ENCODE measurements around the gene PPFIA1.

The PPFIA1 gene

DNA sequence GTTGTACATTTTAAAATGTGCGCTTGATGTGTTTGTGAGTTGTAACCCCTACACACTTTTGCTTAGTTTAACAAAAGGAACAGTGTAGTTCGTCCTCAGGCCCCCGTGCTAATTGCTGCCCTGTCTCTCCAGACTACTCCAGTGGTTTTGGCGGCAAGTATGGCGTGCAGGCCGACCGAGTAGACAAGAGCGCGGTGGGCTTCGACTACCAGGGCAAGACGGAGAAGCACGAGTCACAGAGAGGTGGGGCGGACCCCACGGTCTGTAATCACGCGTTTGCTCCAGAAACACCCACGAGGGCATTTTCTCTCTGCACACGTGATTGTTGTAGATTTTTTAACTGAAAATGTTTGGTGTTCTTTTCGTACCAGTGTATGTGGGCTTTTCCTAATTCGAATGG, 146.4 kb downstream of the PPFIA1 start:
- DNase-seq = no peak

DNA sequence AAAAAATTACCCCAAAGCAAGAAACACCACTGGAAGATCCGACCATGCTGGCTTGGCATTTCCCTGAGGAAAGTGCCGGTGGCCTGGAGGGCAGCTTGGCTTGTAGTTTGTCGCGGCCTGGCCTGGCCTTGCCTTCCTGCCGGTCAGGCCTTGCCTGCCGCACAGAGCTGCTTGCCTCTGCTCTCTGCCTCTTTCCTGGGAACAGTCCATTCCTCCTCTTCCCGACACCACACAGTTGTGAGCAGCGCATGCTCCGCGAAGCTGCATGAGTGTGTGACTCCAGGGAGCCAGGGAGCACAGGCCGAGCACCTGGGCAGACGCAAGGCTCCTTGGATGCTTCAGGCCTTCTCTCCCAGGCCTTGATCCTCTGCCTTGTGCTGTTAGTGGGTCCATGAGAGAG, 147.6 kb downstream of the PPFIA1 start:
- no peak for DNase-seq

DNA sequence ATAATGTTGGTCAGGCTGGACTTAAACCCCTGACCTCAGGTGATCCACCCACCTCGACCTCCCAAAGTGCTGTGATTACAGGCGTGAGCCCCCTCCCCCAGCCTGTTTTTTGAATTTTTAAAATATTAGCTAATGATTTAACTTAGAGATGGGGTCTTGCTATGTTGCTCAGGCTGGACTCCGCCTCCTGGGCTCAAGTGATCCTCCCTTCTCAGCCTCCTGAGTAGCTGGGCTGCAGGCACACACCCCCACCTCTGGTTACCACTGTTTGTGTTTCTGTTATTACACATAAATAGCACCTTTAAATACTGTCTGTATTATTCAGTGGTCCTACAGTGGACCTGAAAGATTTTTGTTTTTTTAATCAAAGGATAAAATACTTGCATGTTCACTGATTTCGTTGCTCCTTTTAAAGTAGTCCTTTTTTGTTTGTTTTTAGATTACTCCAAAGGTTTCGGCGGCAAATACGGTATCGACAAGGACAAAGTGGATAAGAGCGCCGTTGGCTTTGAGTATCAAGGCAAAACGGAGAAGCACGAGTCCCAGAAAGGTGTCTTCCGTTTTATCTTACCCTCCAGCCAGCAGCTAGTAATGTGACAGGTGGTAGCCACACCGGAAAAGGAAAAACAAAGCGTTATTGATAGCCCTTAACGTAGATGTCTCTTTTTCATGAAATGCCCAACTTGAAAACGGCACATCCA, 149.0 kb downstream of the PPFIA1 start:
- no peak for DNase-seq

DNA sequence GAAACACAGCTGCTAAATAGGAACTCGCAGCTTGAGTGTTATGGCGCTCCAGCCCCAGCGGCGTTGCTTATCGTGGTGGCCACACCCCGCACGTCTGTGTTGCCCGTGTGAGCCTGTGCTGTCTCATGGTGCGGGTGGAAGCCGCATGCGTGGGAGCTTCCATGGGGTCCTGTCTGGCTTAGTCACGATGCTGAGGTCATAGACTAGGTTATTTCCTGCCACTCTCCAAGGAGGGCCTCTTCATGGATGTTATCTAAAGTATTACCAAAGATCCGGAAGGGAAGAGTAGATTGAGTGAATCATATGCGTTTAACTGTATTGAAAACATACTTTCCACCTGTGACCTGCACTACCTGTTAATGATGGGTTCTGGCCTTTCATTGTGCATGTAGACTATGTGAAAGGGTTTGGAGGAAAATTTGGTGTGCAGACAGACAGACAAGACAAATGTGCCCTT, 149.5 kb downstream of the PPFIA1 start:
- DNase-seq = no peak

DNA sequence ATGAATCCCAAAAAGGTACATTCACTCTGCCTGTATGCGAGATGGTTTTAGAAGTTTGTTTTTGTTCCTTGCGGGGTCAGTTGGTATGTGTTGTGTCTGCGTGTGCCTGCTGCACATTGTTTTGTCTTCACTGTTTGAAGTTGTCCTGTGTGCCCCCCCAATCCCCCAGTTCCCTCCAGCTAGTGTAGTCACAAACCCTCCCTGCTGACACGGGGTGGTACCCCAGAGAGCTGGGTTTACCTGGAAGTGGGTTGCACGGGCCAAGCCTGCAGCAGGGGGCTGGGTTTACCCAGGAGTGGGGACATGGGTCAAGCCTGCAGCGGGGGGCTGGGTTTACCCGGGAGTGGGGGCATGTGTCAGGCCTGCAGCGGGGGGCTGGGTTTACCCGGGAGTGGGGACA, 150.0 kb downstream of the PPFIA1 start:
- no peak for DNase-seq

DNA sequence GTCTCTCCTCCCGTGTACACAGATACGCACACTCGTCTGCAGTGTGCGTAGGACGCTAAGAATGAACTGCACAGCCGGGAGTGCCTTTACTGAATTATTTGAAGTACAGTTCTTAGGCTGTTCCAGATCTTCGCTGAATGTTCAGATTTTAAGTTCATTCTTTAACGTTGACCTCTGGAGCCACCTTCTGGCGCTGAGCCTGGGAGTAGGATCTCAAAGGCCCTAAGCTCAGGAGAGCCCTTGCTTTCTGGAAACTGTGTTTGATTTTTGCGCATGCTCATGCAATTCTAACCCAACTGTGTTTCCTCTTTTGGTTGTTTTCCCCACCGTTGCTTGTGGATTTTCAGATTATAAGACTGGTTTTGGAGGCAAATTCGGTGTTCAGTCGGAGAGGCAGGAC, 150.6 kb downstream of the PPFIA1 start:
- DNase-seq = no peak

DNA sequence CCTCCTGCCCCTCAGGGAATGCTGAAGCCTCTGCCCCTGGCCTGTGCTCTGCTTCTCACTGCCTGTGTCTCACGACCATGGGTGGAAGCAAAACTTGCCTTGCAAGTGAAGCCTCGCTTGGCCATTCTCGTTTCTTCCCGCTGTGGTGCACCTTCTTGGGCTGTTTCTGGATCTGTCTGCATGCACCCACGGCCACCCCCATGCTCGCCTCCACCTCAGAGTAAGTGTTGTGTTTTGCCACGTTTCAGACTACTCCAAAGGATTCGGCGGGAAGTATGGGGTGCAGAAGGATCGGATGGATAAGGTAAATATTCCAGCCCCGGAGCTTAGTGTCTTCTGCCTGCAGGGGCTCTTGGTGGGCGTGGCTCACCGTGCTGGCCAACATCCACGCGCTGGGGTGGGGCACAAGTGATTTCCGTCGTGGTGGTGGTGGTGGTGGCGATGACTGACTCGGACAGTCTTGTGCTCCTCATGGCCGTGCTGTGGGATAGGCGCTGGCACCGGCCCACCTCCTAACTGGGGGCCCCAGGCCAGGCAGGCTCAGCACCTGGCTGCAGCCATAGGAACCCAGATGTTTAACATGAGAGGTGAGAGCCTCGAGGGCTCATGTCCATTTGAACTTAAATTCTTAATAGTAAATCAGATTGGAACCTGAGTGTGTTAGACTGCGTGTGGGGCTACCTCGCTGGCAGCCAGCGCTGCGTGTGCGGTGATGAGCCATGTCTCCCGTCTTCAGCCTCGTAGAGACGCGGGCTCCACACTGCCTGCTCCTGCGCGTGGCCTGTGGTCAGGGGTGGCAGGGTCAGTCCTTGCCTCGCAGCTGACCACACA, 152.4 kb downstream of the PPFIA1 start:
- no peak for DNase-seq

DNA sequence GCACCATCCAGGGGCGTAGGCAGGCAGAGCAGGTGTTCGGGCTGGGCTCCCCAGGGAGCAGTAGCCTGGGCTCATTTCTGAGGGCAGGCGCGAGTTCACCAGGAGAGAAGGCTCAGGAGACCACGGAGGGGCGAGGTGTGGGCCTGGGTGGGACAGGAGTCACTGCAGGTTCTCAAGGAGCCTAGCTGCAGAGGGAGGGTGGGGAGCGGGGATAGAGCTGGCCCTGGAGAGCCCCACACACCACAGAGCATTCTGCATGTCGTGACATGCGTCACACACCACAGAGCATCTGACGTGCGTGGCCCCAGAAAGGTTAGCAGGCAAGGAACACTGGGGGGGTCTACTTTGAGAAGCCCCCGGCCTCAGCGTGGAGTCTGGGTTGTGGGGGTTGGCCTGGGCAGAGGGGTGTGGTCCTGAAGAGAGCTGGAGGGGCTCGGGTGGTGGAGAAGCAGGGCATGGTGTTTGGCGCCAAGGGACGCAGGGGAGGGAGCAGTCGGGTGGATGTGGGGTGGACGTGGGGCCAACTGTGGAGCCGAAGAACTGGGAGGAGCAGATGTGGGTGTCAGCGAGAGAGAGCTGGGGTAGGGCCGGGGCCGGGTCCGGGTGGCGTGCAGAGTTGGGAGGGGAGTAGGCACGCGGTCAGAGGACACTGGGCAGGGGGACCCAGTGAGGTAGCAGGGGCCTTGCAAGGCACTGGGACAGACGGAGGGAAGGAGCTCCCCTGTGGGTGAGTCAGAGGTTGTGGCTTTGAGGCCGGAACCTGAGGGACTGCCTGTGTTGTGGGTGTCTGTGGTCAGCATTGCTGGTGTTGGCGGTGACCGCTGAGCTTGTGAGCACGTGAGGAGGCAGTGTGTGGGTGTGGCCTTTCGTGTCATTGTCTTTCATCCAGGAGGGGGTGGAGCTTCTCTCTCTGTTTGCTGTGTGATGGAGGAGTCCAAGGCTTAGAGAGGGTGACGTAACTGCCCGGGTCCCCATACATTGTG, 153.3 kb downstream of the PPFIA1 start:
- peak; percentile 41 to 57 for DNase-seq

DNA sequence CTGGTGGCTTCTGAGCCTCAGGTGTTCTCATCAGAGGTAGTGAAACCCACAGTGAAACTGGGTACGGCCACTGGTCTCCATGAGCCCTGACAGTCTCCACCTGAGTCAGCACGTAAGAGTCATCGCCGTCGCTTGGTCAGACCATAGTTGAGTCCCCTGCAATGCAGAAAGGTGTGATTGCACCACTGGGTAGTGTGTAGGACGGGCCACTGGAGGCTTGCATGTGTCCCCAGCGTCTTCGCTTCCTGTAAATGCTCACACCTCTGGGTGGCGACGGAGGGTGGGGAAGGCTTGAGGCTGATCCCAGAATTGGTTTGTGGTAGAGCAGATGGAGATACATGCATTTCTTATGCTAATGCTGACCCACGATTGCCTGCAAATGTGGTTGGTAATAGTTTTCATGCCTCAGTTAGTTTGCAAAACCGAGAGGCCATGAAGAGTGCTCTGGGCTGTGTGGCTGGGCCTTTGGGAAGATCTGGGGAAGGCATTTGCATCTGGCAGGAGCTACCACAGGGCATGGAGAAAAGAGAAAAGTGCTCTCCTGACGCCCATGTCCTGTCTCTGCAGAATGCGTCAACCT, 154.4 kb downstream of the PPFIA1 start:
- no peak for DNase-seq

DNA sequence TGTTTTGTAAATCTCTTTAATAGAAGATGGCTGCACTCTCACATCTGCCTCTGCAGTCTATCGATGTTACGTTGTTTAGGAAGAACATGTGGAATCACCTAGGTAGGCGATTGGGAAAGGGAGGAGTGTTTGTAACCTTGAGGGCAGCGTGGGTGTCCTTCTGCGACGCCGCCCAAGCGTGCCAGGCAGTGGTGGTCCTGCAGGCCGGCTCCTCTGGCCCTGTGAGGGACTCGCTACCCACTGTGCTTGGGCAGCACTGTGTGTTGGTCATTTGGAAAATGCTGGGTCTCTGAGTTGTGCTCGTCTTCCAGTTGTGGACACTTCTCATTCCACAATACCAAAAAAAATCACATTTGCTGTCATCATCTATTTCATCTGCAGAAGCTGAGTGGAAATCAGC, 156.9 kb downstream of the PPFIA1 start:
- DNase-seq = no peak

DNA sequence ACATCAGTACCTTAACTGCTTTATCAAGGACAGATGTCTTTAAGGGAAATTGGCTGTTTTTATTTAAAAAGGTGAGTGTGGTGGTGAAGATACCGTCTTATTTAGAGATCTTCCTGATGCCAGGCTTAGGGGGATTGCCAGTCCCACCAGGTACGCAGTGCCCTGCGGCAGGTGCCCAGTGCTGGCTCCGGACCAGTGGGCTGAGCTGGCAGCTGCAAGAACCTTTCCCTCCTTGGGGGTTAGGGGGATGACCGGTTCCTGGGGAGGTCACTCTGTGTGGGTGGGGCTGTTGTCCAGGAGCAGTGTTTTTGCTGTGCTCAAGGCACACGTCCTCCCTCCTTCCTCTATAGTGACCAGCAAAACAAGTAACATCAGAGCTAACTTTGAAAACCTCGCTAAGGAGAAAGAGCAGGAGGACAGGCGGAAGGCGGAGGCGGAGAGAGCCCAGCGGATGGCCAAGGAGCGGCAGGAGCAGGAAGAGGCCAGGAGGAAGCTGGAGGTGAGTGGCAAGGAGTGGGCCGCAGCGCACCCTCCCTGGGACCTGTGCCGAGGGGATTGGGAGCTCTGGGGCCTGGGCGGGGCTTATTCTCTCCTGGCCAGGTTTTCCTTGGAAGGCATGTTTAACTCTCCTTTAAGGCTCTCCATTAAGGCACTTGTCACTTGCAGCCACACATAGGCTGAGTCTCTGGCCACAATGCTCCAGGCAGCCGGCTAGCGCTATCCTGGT, 158.4 kb downstream of the PPFIA1 start:
- DNase-seq = no peak

DNA sequence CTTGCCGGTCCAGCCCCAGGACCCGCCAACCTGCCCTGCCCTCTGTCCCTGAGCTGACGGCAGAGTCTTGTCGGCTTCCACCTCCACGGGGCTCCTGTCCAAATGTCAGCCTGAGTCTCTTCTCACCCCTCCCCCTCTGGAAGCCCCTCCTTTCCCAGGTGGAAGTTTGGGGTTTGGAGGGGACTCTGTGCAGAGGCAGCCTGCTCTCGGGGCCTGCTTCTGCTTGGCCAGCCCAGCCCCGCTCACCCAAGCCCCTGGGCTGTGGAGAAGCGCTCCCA, 158.9 kb downstream of the PPFIA1 start:
- no peak for DNase-seq

DNA sequence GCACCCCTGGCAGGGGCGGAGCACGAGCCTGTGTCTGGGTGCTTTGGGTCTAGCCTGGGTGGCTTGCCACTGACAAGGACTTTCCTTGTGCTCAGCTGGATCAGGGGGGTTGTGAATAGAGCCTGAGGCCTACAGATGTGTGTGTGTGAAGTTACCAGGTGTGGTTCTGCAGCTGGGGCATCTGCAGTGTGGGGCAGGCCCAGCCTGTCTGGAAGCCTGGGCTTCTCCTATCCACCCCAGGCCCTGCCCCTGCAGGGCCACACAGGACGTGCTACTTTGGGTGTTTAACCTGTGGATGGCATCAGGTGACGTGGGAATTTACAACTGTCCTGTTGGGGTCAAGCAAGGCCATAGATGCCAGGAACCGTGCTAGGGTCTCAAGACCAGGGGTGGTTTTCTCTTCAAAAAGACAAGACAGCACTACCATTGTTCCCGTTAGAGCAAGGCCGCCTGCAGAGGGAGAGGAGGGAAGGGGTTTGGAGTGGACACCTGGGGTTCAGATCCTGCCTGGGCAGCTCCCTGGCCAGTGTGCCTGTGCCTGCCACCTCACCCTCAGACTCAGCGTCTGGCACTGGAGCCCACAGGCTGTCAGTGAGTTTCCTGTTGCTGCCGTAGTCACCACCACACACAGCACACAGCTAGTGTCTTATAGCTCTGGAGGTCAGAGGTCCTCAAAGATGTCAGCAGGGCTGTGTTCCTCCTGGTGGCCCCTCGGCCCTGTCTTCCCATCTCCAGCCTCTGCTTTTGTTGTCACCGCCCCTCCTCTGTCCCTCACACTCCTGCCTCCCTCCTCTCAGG, 159.4 kb downstream of the PPFIA1 start:
- no peak for DNase-seq

DNA sequence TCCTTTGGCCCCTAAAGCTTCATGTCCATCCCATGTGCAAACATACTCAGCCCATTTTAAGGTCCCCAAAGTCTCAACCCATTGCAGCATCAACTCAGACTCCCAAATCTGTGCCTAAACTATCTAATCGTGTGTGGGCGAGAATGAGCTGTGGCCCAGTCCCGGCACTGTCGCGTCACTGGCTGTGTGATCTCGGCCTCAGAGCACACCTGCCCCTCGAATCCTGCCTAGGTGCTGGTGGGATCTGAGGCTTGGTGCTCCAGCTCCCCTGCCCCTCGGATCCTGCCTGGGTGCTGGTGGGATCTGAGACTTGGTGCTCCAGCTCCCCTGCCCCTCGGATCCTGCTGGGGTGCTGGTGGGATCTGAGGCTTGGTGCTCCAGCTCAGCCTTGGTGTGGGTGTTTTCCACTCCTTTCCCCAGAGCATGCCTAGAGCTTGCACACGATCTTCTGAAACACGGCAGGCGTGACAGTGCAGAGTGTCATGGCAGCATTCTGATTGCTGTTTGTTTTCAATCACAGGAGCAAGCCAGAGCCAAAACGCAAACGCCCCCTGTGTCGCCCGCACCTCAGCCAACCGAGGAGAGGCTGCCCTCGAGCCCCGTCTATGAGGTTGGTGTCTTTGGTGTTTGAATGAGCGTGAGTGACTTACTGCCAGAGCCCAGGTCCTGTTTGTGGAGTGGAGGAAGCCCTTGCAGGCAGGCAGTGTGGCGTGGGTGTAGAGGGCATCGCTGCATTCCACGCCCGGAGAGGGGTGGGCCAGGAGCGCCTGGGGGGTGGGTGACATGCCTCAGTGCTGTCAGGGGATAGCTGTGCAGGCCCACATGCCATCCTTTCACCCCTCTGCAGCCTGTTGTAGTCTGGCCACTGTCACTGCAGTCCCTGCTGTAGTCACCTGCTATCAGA, 160.4 kb downstream of the PPFIA1 start:
- no peak for DNase-seq

DNA sequence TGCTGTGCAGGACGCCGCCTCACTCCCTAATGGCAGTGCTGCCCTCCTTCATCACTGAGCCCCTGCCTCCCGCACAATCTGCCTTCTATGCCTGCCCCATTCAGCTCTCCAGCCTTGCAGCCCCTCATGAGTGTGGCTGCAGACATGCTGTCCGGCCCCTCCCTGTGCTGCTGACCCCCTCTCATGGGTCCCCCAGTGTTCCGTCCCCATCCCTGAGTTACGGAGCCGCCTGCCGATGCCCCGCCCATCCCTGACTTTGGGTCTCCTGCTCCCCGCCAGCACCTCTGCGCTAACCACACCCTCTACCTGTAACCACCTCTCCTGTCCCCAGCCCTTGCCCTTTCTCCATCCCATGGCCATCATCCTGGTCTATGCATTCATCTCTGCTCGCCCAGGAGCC, 161.1 kb downstream of the PPFIA1 start:
- no peak for DNase-seq

DNA sequence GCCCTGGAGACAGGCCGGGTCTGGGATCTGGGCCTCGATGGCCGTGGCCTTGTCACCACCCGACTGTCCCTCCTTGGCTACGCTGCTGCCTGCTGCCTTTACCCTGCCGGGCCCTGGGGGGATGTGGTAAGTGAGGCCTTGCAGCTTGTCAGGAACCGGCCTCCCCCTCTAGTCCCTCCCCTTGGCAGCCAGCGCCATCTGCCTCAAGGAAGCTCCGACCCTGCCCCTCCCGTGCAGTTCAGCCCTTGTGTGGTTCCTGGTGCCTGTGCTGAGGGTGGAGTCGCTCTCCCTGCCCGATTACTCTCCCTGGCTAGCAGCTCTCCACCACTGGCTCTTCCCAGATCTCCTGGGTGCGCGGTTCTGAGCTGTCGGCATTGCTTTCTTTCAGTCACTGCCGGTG, 161.6 kb downstream of the PPFIA1 start:
- DNase-seq = no peak

DNA sequence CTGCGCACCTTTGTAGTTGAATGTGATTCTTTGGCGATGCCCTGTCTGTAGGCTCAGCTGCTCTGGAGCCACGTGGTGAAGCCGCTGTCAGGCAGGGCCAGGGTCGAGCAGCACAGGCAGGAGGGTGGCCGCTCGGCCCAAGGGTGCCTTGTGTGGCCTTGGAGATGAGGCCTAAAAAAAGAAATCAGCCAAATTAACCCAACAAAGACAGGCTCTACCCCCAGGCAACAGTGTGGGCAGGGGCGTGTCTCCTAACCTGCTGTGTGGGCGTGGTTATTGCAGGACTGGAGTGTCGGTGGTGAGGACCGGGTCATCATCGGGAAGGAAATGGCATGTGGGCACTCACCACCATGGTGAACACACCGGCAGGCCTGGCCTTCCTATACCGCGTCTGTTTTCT, 162.1 kb downstream of the PPFIA1 start:
- DNase-seq = no peak

DNA sequence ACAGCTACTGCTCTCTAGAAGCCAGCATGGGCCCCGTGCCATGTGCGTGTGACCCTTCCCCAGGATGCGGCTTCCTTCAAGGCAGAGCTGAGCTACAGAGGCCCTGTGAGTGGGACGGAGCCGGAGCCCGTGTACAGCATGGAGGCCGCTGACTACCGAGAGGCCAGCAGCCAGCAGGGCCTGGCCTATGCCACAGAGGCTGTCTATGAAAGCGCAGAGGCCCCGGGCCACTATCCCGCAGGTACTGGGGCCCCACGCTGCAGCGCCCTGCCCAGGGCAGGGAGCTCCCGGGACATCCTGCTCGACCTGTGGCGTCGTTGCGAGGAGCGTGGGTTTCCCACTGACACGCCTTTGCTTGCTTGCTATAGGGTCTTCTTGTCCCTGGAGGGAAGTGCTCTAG, 162.5 kb downstream of the PPFIA1 start:
- no peak for DNase-seq

DNA sequence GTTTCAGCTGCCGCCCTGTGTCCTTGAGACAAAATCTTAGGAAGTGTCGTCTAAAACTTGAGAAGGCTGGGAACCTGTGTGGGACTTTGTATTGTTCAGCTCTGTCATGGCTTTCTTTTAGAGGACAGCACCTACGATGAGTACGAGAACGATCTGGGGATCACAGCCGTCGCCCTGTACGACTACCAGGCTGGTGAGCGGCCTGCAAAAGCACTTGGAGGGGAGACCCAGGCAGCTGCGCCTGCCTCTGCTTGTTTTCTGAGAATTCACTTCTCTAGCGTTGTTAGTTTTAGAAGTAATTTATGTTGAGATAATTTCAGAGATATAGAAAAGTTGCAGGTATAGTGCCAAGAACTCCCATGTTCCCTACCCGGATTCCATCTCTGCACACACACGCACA, 163.0 kb downstream of the PPFIA1 start:
- DNase-seq = no peak
